ENCODE results near the gene PSMC4. TPM values are rescaled to one million over a fixed set of nuclear protein-coding genes. Genes with fewer than 3 reads are reported as not detected.

Gene PSMC4
- total and polyA plus RNA-seq, 2 donors (not counting 1 experiment from before 2014, with no cell fraction given), result 58.2 to 63.0 TPM

DNA sequence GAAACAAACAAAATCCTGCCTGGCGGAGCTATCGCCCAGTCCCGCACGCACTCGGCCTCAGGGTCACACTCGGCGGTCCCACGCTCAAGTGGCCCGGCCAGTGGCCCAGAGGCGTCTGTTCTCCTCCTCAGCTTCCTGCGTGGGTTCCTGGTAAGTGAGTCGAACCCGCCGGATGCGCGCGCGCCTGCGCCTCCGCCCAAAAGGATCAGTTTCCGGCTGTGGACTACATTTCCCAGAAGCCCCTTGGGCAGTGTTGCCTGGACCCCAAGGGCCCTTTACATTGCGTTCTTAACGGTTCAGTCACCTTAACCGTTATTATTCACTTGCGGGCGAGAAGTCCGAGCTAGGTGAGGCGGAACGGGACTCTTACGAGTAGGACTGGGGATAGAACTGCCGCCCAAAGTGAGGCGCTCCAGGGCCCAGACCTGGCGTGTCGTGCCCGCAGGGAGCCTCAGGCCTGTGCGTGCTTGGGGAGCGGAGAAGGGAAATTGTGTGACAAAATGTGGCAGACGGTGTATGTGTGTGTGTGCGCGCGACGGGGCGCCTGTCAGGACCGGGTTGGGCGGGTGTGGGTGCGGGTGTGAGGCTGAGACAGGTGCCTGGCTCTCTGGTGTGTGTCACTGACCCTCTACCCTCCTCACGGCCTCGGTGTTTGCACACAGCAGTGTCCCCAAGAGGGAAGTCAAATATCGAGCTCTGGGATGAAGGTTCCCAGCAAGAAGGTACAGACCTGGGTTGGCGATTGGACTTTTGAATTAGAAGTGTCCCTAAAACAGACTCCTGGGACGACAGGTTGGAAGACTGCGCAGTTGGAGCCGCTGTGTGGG is 26.1 kb downstream of the PSMC4 start, which contains the start of gene ZNF546:
ZNF546 (plus strand) TSS at position 250 of the 827 bp plus-strand sequence. CDS start 1,267 bp downstream, outside the sequence.
- Histone ChIP-seq H3K4me2 (replicated peaks; ENCODE audit: low read depth, low read length, poor library complexity, severe bottlenecking) (peak within 1 kb of the TSS; percentile 83), H3K4me1 (ENCODE audit: control insufficient read depth in 2 of 2, insufficient read depth in 2 of 2, low read length in 2 of 2) (peaks cover 9 to 16% of the 10 kb centered on the region in 2 donors), H4K20me1 (ENCODE audit: control insufficient read depth, insufficient read depth, low read length, poor library complexity, severe bottlenecking) (no peaks in the 10 kb centered on the region), H3K9ac (ENCODE audit: low read length) (peak within 1 kb of the TSS; percentile 90), H3K27ac (ENCODE audit: low read length in 2 of 2) (peak within 1 kb of the TSS; percentile 78 to 89), H3K79me2 (ENCODE audit: control insufficient read depth, insufficient read depth, low read length) (peaks cover 45% of the 10 kb centered on the region), H3K27me3 (replicated peaks in 1 of 4; ENCODE audit: control extremely low read depth in 1 of 4, control insufficient read depth in 3 of 4, insufficient read depth in 4 of 4, low read length in 3 of 4) (no peaks in the 10 kb centered on the region), H3K9me3 (ENCODE audit: control extremely low read depth in 1 of 3, control insufficient read depth in 2 of 3, insufficient read depth in 1 of 3, low read length in 2 of 3) (peaks cover 1 to 8% (median 8%) of the 10 kb centered on the region in 3 donors), H3K4me3 (ENCODE audit: control extremely low read depth in 1 of 5, extremely low read depth in 1 of 5, insufficient read depth in 1 of 5, low read depth in 2 of 5, low read length in 4 of 5) (peak within 1 kb of the TSS; percentile 59 to 98 (median 92)), H2AFZ (ENCODE audit: insufficient read depth, low read depth, low read length, poor library complexity, severe bottlenecking) (peak within 1 kb of the TSS; percentile 95), H3K36me3 (replicated peaks in 1 of 2; ENCODE audit: control extremely low read depth in 1 of 2, control insufficient read depth in 1 of 2, extremely low read depth in 1 of 2, insufficient read depth in 2 of 2, low read length in 1 of 2) (peaks cover 0 to 4% of the 10 kb centered on the region in 2 experiments)
- intact Hi-C loops (cut with micrococcal nuclease), result loop anchor here (1.0 to 5.0 kb wide), 7 partner anchors 26 to 470 kb away; partner anchors contain the start of genes BLVRB, MAP3K10, PSMC4 and SPTBN4
- DNase-seq (peak; percentile 92), ATAC-seq (ENCODE audit: low read depth) (peak; percentile 93)
- peak within 1 kb of the TSS; percentile 96 for H3K4me3 Mint-ChIP-seq
- TF ChIP-seq EZH2 (IDR thresholded peaks at IDR 0.05; ENCODE audit: borderline replicate concordance, insufficient read depth, low read depth, low read length, poor library complexity, severe bottlenecking), result no peak
- TF ChIP-seq, protein P1, sequence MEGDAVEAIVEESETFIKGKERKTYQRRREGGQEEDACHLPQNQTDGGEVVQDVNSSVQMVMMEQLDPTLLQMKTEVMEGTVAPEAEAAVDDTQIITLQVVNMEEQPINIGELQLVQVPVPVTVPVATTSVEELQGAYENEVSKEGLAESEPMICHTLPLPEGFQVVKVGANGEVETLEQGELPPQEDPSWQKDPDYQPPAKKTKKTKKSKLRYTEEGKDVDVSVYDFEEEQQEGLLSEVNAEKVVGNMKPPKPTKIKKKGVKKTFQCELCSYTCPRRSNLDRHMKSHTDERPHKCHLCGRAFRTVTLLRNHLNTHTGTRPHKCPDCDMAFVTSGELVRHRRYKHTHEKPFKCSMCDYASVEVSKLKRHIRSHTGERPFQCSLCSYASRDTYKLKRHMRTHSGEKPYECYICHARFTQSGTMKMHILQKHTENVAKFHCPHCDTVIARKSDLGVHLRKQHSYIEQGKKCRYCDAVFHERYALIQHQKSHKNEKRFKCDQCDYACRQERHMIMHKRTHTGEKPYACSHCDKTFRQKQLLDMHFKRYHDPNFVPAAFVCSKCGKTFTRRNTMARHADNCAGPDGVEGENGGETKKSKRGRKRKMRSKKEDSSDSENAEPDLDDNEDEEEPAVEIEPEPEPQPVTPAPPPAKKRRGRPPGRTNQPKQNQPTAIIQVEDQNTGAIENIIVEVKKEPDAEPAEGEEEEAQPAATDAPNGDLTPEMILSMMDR (IDR thresholded peaks at IDR 0.05), result no peak
- no peaks in the 10 kb centered on the region for H3K27me3 Mint-ChIP-seq
- ChIA-PET POLR2A (interaction anchor here (0.8 to 2.0 kb wide), 4 partner anchors 21 to 134 kb away, joined by 3 to 10 read pairs (median 4); partner anchors contain the start of gene PSMC4), CTCF (interaction anchor here (0.5 to 2.2 kb wide), 6 partner anchors 13 to 872 kb away, joined by 3 to 12 read pairs (median 4); partner anchors contain the start of gene ZNF780A)
- peaks cover 2% of the 10 kb centered on the region for H3K9me3 Mint-ChIP-seq (ENCODE audit: insufficient read depth)
- 6% methylated on average over 52 of the region's 53 CpGs for WGBS (ENCODE audit: insufficient coverage)
- H3K27ac Mint-ChIP-seq, result peak within 1 kb of the TSS; percentile 92
- H3K4me1 Mint-ChIP-seq, result peaks cover 28% of the 10 kb centered on the region
